ENCODE results near the gene ARFGAP1.

DNA sequence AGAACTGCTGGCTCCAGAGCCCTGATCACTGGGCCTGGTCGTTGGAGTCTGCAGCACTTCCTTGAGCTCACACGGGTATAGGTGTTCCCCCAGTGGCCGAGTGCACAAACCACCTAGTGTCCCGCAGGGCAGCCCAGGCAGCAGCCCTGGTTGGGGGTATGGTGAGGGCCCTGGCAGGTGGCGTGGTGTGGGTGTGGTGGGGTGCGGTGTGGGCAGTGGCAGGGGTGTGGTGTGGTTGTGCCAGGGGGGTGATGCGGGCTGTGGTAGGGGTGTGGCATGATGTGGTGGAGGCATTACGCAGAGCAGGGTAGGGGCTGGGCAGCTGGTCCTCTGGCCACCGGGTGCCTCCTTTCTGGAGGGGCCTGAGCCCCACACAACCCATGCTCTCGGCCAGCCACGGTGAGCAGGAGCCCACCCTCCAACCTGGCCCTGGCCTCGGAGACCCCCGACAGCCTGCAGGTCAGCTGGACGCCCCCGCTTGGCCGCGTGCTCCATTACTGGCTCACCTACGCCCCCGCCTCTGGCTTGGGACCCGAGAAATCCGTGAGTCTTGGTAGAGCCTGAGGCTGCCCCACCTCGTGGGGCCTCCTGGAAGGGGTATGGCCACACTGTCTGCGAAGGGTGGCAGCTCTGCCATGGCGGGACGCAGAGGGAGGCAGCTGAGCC is 40.9 kb downstream of the ARFGAP1 start:
- TF ChIP-seq POLR2A (IDR thresholded peaks at IDR 0.05; ENCODE audit: low read length) (no peak), GATA1 (IDR thresholded peaks at IDR 0.05; ENCODE audit: low read depth, low read length) (no peak)

Measured in erythroblast (primary cell).